MM.1S (cell line): ENCODE data around the gene PIGM.

Experiments used
- DNase-seq: peaks from one replicate; pipeline ENCODE4 v3.0.0-alpha.2; 2015
- H2AFZ ChIP-seq: fragments of 300-600 bp; sonication (generic); 2 replicates; pipeline ENCODE4 v1.6.0; 2016; ENCODE audit warnings: antibody characterized with exemption, low read length
- H3F3A ChIP-seq: fragments of 300-600 bp; sonication (generic); 2 replicates; pipeline ENCODE4 v1.6.1; 2016; ENCODE audit warnings: mild to moderate bottlenecking, antibody characterized with exemption, low read length, moderate library complexity, mixed read lengths; ENCODE audit not compliant: insufficient read depth
- H3K27ac ChIP-seq: fragments of 300-600 bp; sonication (generic); 2 replicates; pipeline ENCODE4 v1.5.1; 2016; ENCODE audit warnings: mild to moderate bottlenecking, low read length
- H3K27me3 ChIP-seq: fragments of 300-600 bp; sonication (generic); replicated peaks from 2 replicates; pipeline ENCODE4 v1.6.0; 2016; ENCODE audit warnings: low read length; ENCODE audit not compliant: insufficient read depth
- H3K36me3 ChIP-seq: fragments of 300-600 bp; sonication (generic); replicated peaks from 2 replicates; pipeline ENCODE4 v1.6.1; 2016; ENCODE audit warnings: mild to moderate bottlenecking, low read length, mixed read lengths; ENCODE audit not compliant: insufficient read depth
- H3K4me1 ChIP-seq: fragments of 300-600 bp; sonication (generic); 2 replicates; pipeline ENCODE4 v1.6.1; 2016; ENCODE audit warnings: low read length, mixed read lengths
- H3K4me2 ChIP-seq: fragments of 300-600 bp; sonication (generic); 2 replicates; pipeline ENCODE4 v1.6.0; 2016; ENCODE audit warnings: low read depth, low read length
- H3K4me3 ChIP-seq: fragments of 300-600 bp; sonication (generic); 2 replicates; pipeline ENCODE4 v1.5.1; 2016; ENCODE audit warnings: low read length, mixed read lengths
- H3K79me2 ChIP-seq: fragments of 300-600 bp; sonication (generic); 2 replicates; pipeline ENCODE4 v1.6.1; 2016; ENCODE audit warnings: mixed run types, low read length, mixed read lengths
- H3K9ac ChIP-seq: fragments of 300-600 bp; sonication (generic); 2 replicates; pipeline ENCODE4 v1.6.1; 2016; ENCODE audit warnings: low read length, mixed read lengths
- H3K9me2 ChIP-seq: fragments of 300-600 bp; sonication (generic); replicated peaks from 2 replicates; pipeline ENCODE4 v1.6.1; 2016; ENCODE audit warnings: mild to moderate bottlenecking, low read length, mixed read lengths; ENCODE audit not compliant: insufficient read depth
- H3K9me3 ChIP-seq: fragments of 300-600 bp; sonication (generic); replicated peaks from 2 replicates; pipeline ENCODE4 v1.6.1; 2016; ENCODE audit warnings: mild to moderate bottlenecking, low read length, mixed read lengths; ENCODE audit not compliant: insufficient read depth
- H4K20me1 ChIP-seq: fragments of 300-600 bp; sonication (generic); 2 replicates; pipeline ENCODE4 v1.6.1; 2016; ENCODE audit warnings: mild to moderate bottlenecking, low read length, moderate library complexity, mixed read lengths; ENCODE audit not compliant: insufficient read depth
- CTCF ChIP-seq: fragments of 300-600 bp; sonication (generic); IDR thresholded peaks from 2 replicates; pipeline ENCODE4 v1.5.1; 2016; ENCODE audit warnings: antibody characterized with exemption, low read length, mixed read lengths
- EZH2 ChIP-seq: fragments of 300-600 bp; sonication (generic); optimal IDR thresholded peaks from 2 replicates; pipeline ENCODE3; 2017; ENCODE audit warnings: low read depth, mild to moderate bottlenecking, antibody characterized with exemption, low read length, mixed read lengths
- EZH2phosphoT487 ChIP-seq: fragments of 300-600 bp; sonication (generic); IDR thresholded peaks from 2 replicates; pipeline ENCODE4 v1.6.1; 2018; ENCODE audit warnings: antibody characterized with exemption, low read length

PIGM gene

GRCh38 chr1:160018347-160018746 lies 13.4 kb downstream of the PIGM start:
- Histone ChIP-seq H3K4me1 (no peaks in the 10 kb centered on the region), H3K27me3 (no peaks in the 10 kb centered on the region), H3K9ac (no peak overlapping the region), H3K79me2 (no peaks in the 10 kb centered on the region), H3K27ac (no peak overlapping the region), H4K20me1 (no peaks in the 10 kb centered on the region), H3K9me2 (no peaks in the 10 kb centered on the region), H3K4me3 (no peak overlapping the region), H3F3A (no peaks in the 10 kb centered on the region), H3K9me3 (no peaks in the 10 kb centered on the region), H2AFZ (no peak overlapping the region), H3K36me3 (no peaks in the 10 kb centered on the region), H3K4me2 (no peak overlapping the region)
- TF ChIP-seq EZH2 = no peak
- TF ChIP-seq EZH2phosphoT487 = no peak
- TF ChIP-seq CTCF = no peak
- no peak for DNase-seq

- no peaks in the 10 kb centered on the region for H3F3A ChIP-seq
- no peak for TF ChIP-seq CTCF
- TF ChIP-seq EZH2phosphoT487 = no peak
- TF ChIP-seq EZH2 = no peak
- H3K9me2 ChIP-seq = no peaks in the 10 kb centered on the region
- no peaks in the 10 kb centered on the region for H3K9me3 ChIP-seq
- H3K36me3 ChIP-seq = no peaks in the 10 kb centered on the region
- no peaks in the 10 kb centered on the region for H3K27me3 ChIP-seq
- H3K9ac ChIP-seq = no peak overlapping the region
- H4K20me1 ChIP-seq = no peaks in the 10 kb centered on the region
- no peak overlapping the region for H2AFZ ChIP-seq
- H3K4me2 ChIP-seq = no peak overlapping the region
- no peak for DNase-seq
- H3K27ac ChIP-seq = no peak overlapping the region
- no peak overlapping the region for H3K4me3 ChIP-seq
- H3K4me1 ChIP-seq = no peaks in the 10 kb centered on the region
- no peaks in the 10 kb centered on the region for H3K79me2 ChIP-seq
These were observed 14.2 kb downstream of the PIGM start for GRCh38 chr1:160017592-160017991.

GRCh38 chr1:160011781-160012180 lies 20.0 kb downstream of the PIGM start:
- TF ChIP-seq CTCF (no peak), EZH2phosphoT487 (no peak), EZH2 (no peak)
- no peak overlapping the region for H3K27ac ChIP-seq
- no peaks in the 10 kb centered on the region for H4K20me1 ChIP-seq

More at GRCh38 chr1:160011781-160012180, 20.0 kb downstream of the PIGM start:
- no peaks in the 10 kb centered on the region for H3K9me2 ChIP-seq
- no peak overlapping the region for H3K4me3 ChIP-seq
- H3K4me1 ChIP-seq = no peaks in the 10 kb centered on the region
- H3K27me3 ChIP-seq = no peaks in the 10 kb centered on the region
- no peaks in the 10 kb centered on the region for H3K79me2 ChIP-seq
- no peak overlapping the region for H3K9ac ChIP-seq
- H3K36me3 ChIP-seq = no peaks in the 10 kb centered on the region
- no peaks in the 10 kb centered on the region for H3F3A ChIP-seq
- no peak overlapping the region for H3K4me2 ChIP-seq
- DNase-seq = no peak
- H2AFZ ChIP-seq = no peak overlapping the region
- H3K9me3 ChIP-seq = no peaks in the 10 kb centered on the region
